K562 (cell line): Measurements from ENCODE around the gene SELENOT. TPM values are rescaled to one million over a fixed set of nuclear protein-coding genes. Genes with fewer than 3 reads are reported as not detected.

ENCODE experiments used
- ATAC-seq: fragments of 200-7000 bp; cut with Tn5 transposase; 3 replicates; pipeline ENCODE4 v1.9.1; 2020; ENCODE audit warnings: moderate library complexity
- BruUV-seq: library from RNA; stranded (reverse); fragments of 400-500 nt; replicated peaks from 2 replicates; lab custom pipeline; 2021; lab: Mats Ljungman, UMichigan
- CTCF ChIA-PET: fragments of 300-600 bp; formaldehyde crosslinking; extraction: SDS; loops from one replicate; lab custom pipeline; 2021; ENCODE audit warnings: low intra/inter-chr PET ratio; lab: Yijun Ruan, JAX
- POLR2A ChIA-PET: fragments of 300-600, 350-650 bp; sonication (Branson Sonifier 250); formaldehyde crosslinking; extraction: SDS; loops from one replicate; lab custom pipeline; 2021; ENCODE audit warnings: antibody characterized with exemption, inconsistent platforms; lab: Yijun Ruan, JAX
- DNase-seq, 4 experiments: peaks; one replicate each; pipeline versions ENCODE4 v3.0.0 to v3.0.0-alpha.2; 2011 to 2018; ENCODE audit warnings: low spot score in 3 of 4, mixed read lengths in 3 of 4; ENCODE audit errors: extremely low read depth in 1 of 4
- FAIRE-seq: peaks from 2 replicates; lab custom pipeline; 2011; peaks lifted over from hg19 to GRCh38; lab: Jason Lieb, UNC
- H2AFZ ChIP-seq: 2 replicates; pipeline ENCODE4 v1.6.0; 2011; ENCODE audit warnings: low read depth, low read length, control low read depth, inconsistent platforms
- H3K27ac ChIP-seq: fragments of 200-600 bp; 3 replicates; pipeline ENCODE4 v1.8.0; 2011; ENCODE audit warnings: low read depth, mild to moderate bottlenecking, control low read depth, inconsistent platforms, low read length, moderate library complexity, mixed read lengths; ENCODE audit errors: extremely low read depth
- H3K27me3 ChIP-seq, 2 experiments: fragments of 300-600 bp in 1 of 2; 2 replicates in 1 of 2; 3 replicates in 1 of 2; pipeline versions ENCODE4 v1.6.0 to v1.8.0; 2011; ENCODE audit warnings: inconsistent platforms in 2 of 2, low read length in 2 of 2, mild to moderate bottlenecking in 1 of 2, mixed read lengths in 1 of 2, moderate library complexity in 1 of 2; ENCODE audit not compliant: control insufficient read depth in 2 of 2, insufficient read depth in 2 of 2
- H3K36me3 ChIP-seq: fragments of 300-600 bp; 3 replicates; pipeline ENCODE4 v1.8.0; 2011; ENCODE audit warnings: mild to moderate bottlenecking, low read length, inconsistent platforms; ENCODE audit not compliant: control insufficient read depth, insufficient read depth
- H3K4me1 ChIP-seq, 2 experiments: fragments of 200-600 bp in 1 of 2; replicated peaks in 1 of 2; 2 replicates in 1 of 2; 3 replicates in 1 of 2; pipeline versions ENCODE4 v1.5.1 to v1.8.0; 2011; ENCODE audit warnings: inconsistent platforms in 2 of 2, low read length in 2 of 2, mild to moderate bottlenecking in 1 of 2, mixed read lengths in 1 of 2, moderate library complexity in 1 of 2; ENCODE audit not compliant: control insufficient read depth in 2 of 2, insufficient read depth in 2 of 2
- H3K4me2 ChIP-seq: 2 replicates; pipeline ENCODE4 v1.6.1; 2011; ENCODE audit warnings: low read length, control low read depth, inconsistent platforms, mixed read lengths; ENCODE audit not compliant: insufficient read depth
- H3K4me3 ChIP-seq: fragments of 200-600 bp; sonication (generic), shearing (Covaris generic); 2 replicates; pipeline ENCODE4 v1.5.1; 2016; ENCODE audit warnings: control low read depth, inconsistent platforms
- H3K79me2 ChIP-seq: fragments of 200-600 bp; 3 replicates; pipeline ENCODE4 v1.8.0; 2011; ENCODE audit warnings: low read length, inconsistent platforms; ENCODE audit not compliant: control insufficient read depth, insufficient read depth
- H3K9ac ChIP-seq, 2 experiments: 2 replicates each; pipeline versions ENCODE4 v1.6.0 to v1.6.1; 2011; ENCODE audit warnings: low read depth in 2 of 2, low read length in 2 of 2, control low read depth in 1 of 2, inconsistent platforms in 1 of 2, mild to moderate bottlenecking in 1 of 2, mixed read lengths in 1 of 2; ENCODE audit not compliant: insufficient read depth in 1 of 2
- H3K9me1 ChIP-seq: one replicate; pipeline ENCODE4 v1.6.0; 2011; ENCODE audit warnings: inconsistent platforms, mild to moderate bottlenecking, low read length, moderate library complexity; ENCODE audit not compliant: control insufficient read depth, insufficient read depth
- H3K9me3 ChIP-seq: replicated peaks from 2 replicates; pipeline ENCODE4 v1.5.1; 2011; ENCODE audit warnings: low read depth, low read length, inconsistent platforms; ENCODE audit not compliant: control insufficient read depth, insufficient read depth
- H4K20me1 ChIP-seq: replicated peaks from 2 replicates; pipeline ENCODE4 v1.6.1; 2011; ENCODE audit warnings: low read length, inconsistent platforms, mixed read lengths; ENCODE audit not compliant: control insufficient read depth, insufficient read depth
- CC2D1A ChIP-seq: fragments of 450-650 bp; IDR thresholded peaks from 2 replicates; pipeline ENCODE4 v1.6.1; 2017; ENCODE audit warnings: mild to moderate bottlenecking
- E2F3 ChIP-seq: fragments of 250-450 bp; sonication (Bioruptor Pico); IDR thresholded peaks from 2 replicates; pipeline ENCODE4 v1.4.0; 2020; ENCODE audit warnings: mild to moderate bottlenecking
- ELF2 ChIP-seq: fragments of 250-450 bp; sonication (Bioruptor Pico); IDR thresholded peaks from 2 replicates; pipeline ENCODE4 v1.5.0; 2021; ENCODE audit warnings: mild to moderate bottlenecking
- EP400 ChIP-seq: fragments of 450-650 bp; IDR thresholded peaks from 2 replicates; pipeline ENCODE4 v1.6.1; 2017; ENCODE audit warnings: antibody characterized with exemption, mild to moderate bottlenecking, moderate library complexity
- FOXJ2 ChIP-seq: fragments of 200-800 bp; sonication (Bioruptor generic); IDR thresholded peaks from 2 replicates; pipeline ENCODE4 v1.6.1; 2016; ENCODE audit warnings: missing genetic modification characterization, missing compliant biosample characterization
- GABPB2 ChIP-seq: fragments of 250-450 bp; sonication (Bioruptor Pico); conservative IDR thresholded peaks from 2 replicates; pipeline ENCODE4 v1.5.1; 2021; ENCODE audit warnings: mild to moderate bottlenecking
- HDAC2 ChIP-seq: fragments of 450-650 bp; IDR thresholded peaks from 2 replicates; pipeline ENCODE4 v1.6.1; 2016; ENCODE audit warnings: mild to moderate bottlenecking
- HNRNPK ChIP-seq: fragments of 200-400 bp; formaldehyde crosslinking; IDR thresholded peaks from one replicate; pipeline ENCODE4 v1.6.1; 2018; ENCODE audit warnings: mild to moderate bottlenecking, low read depth, low read length; ENCODE audit not compliant: poor library complexity, severe bottlenecking
- KAT7 ChIP-seq: sonication (generic); formaldehyde crosslinking; IDR thresholded peaks from 2 replicates; pipeline ENCODE4 v1.8.0; 2022; ENCODE audit warnings: missing genetic modification reagents, mild to moderate bottlenecking, borderline replicate concordance
- TEAD2 ChIP-seq: fragments of 450-650 bp; IDR thresholded peaks from 2 replicates; pipeline ENCODE4 v1.6.1; 2016; ENCODE audit warnings: missing genetic modification characterization, control low read depth, missing compliant biosample characterization
- ZBED1 ChIP-seq: IDR thresholded peaks from 2 replicates; pipeline ENCODE4 v1.6.1; 2014
- ZNF263 ChIP-seq: sonication (generic); formaldehyde crosslinking; IDR thresholded peaks from 2 replicates; pipeline ENCODE4 v1.8.0; 2022; ENCODE audit warnings: mild to moderate bottlenecking, missing genetic modification reagents, borderline replicate concordance
- ZNF408 ChIP-seq: fragments of 250-450 bp; sonication (Bioruptor Pico); IDR thresholded peaks from 2 replicates; pipeline ENCODE4 v1.4.0; 2020; ENCODE audit warnings: low read depth, mild to moderate bottlenecking, moderate library complexity
- ZNF444 ChIP-seq: fragments of 250-450 bp; sonication (Bioruptor Pico); IDR thresholded peaks from 2 replicates; pipeline ENCODE4 v1.4.0; 2020; ENCODE audit warnings: mild to moderate bottlenecking, moderate library complexity
- ZNF57 ChIP-seq: fragments of 450-650 bp; formaldehyde crosslinking; IDR thresholded peaks from 2 replicates; pipeline ENCODE4 v1.4.0; 2020; ENCODE audit warnings: mild to moderate bottlenecking, moderate library complexity
- WGBS: fragments of 100-300 bp; shearing (Covaris generic); methylation state at CpG from one replicate; pipeline ENCODE4 v1.1.6; 2016; ENCODE audit warnings: low coverage, mixed read lengths; ENCODE audit not compliant: insufficient coverage; ENCODE audit errors: missing lambda C conversion rate; 5-methylcytosine and 5-hydroxymethylcytosine counted together
- in situ Hi-C: fragments of 300-500 bp; cut with MboI; formaldehyde crosslinking; loops from 4 replicates; pipeline ENCODE4 v1.15.0; 2018; ENCODE audit warnings: inconsistent platforms, mixed read lengths
- intact Hi-C: fragments of 100-400 bp; cut with micrococcal nuclease; formaldehyde crosslinking; loops from 2 replicates; pipeline ENCODE4 v1.14.2; 2022
- polyA plus RNA-seq, 8 experiments: library from polyadenylated mRNA; depleted of rRNA in 4 of 8; stranded (reverse) in 5 of 8; unstranded in 3 of 8; fragments of >200 nt; fragmentation: Nextera tagmentation in 2 of 8; fragmentation: Illumina TruSeq in 1 of 8; extraction: Ambion mirVana in 2 of 8; extraction: Trizol in 1 of 8; gene quantifications; 2 replicates each; pipeline versions ENCODE4 v1.2.1 to v1.2.3, GENCODE V29; 2011 to 2014; ENCODE audit warnings: inconsistent platforms in 1 of 8, missing spikeins in 1 of 8
- total RNA-seq, 7 experiments: library from RNA; depleted of rRNA in 6 of 7; stranded (reverse); fragments of >200 nt in 6 of 7; fragmentation: Illumina TruSeq in 2 of 7; extraction: Trizol in 2 of 7; gene quantifications; 2 replicates each; pipeline versions ENCODE4 v1.2.1 to v1.2.3, GENCODE V29; 2011 to 2021; ENCODE audit warnings: low replicate concordance in 1 of 7
- TF ChIP-seq, protein P1 (sequence below): fragments of 450-650 bp; IDR thresholded peaks from 2 replicates; pipeline ENCODE4 v1.6.1; 2016; ENCODE audit warnings: low read depth, mild to moderate bottlenecking, moderate library complexity

Gene SELENOT
- total and polyA plus RNA-seq, 9 of the 15 experiments (the other 6 are each of a cell fraction or from before 2014, with no cell fraction given), result 33.0 to 411 (median 91.9) TPM

DNA sequence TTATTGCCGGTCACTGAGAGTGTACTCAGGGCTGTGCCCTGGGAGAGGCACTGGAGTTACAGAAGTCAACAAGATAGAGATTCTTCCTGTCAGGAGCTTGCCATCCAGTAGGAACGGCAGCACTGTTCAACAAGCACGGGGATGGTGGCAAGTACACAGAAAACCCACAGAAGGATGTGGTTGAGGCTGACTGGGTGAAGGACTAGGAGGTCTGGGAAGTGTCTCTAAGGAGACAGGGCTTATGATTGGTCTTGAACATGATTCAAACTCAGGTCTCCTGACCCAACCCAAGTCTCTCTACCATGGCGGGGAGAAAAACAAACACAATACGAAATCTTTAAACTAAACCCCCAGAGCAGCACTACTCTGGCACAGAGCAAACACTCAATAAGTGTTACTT, 63.0 kb downstream of the SELENOT start:
- H3K4me3 ChIP-seq, result no peak overlapping the region
- H3K9me3 ChIP-seq, result no peaks in the 10 kb centered on the region
- H3K27ac ChIP-seq, result no peak overlapping the region
- BruUV-seq, result no TSS peak
- in situ Hi-C loops, result no loop called here
- intact Hi-C loops, result no loop called here
- ATAC-seq, result no peak
- POLR2A ChIA-PET, result interaction anchor here (0.9 to 1.1 kb wide), 2 partner anchors 9 to 10 kb away, joined by 3 to 4 read pairs; no protein-coding TSS in a partner anchor
- no peaks in the 10 kb centered on the region for H3K36me3 ChIP-seq
- CTCF ChIA-PET, result no interaction called here
- WGBS, result 22% methylated on average over 5 of the region's 5 CpGs
- H3K4me1 ChIP-seq, result peaks cover 0 to 8% of the 10 kb centered on the region in 2 experiments; a peak in 3 of 5 replicates
- TF ChIP-seq ELF2 (CRISPR knock-in tag), result no peak
- no peak for TF ChIP-seq HNRNPK
- no peak for TF ChIP-seq TEAD2 (tag)
- TF ChIP-seq CC2D1A, result no peak
- no peak for TF ChIP-seq ZNF263 (CRISPR knock-in tag)
- TF ChIP-seq ZNF408 (CRISPR knock-in tag), result no peak
- TF ChIP-seq ZNF444 (CRISPR knock-in tag), result no peak
- TF ChIP-seq ZNF57, result no peak
- TF ChIP-seq EP400, result no peak
- no peak for TF ChIP-seq KAT7 (CRISPR knock-in tag)
- no peak for TF ChIP-seq HDAC2
- no peak for TF ChIP-seq FOXJ2 (tag)
- TF ChIP-seq, protein P1, sequence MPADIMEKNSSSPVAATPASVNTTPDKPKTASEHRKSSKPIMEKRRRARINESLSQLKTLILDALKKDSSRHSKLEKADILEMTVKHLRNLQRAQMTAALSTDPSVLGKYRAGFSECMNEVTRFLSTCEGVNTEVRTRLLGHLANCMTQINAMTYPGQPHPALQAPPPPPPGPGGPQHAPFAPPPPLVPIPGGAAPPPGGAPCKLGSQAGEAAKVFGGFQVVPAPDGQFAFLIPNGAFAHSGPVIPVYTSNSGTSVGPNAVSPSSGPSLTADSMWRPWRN, result no peak
- TF ChIP-seq E2F3, result no peak
- TF ChIP-seq GABPB2 (CRISPR knock-in tag), result no peak
- TF ChIP-seq ZBED1, result no peak
- no peaks in the 10 kb centered on the region for H3K9me1 ChIP-seq
- H2AFZ ChIP-seq, result no peak overlapping the region
- no peaks in the 10 kb centered on the region for H4K20me1 ChIP-seq
- no peak overlapping the region for H3K9ac ChIP-seq
- H3K4me2 ChIP-seq, result no peak overlapping the region
- no peak for DNase-seq
- peaks cover 3 to 9% of the 10 kb centered on the region in 2 experiments; a peak in 3 of 5 replicates for H3K27me3 ChIP-seq
- no peak for FAIRE-seq
- no peaks in the 10 kb centered on the region for H3K79me2 ChIP-seq
